ENCODE data around the gene DIP2C. TPM values are rescaled to one million over a fixed set of nuclear protein-coding genes. Genes with fewer than 3 reads are reported as not detected.

Gene DIP2C
- total and polyA plus RNA-seq, 2 donors (not counting 1 experiment from before 2014, with no cell fraction given) = 1.3 to 1.9 TPM

DNA sequence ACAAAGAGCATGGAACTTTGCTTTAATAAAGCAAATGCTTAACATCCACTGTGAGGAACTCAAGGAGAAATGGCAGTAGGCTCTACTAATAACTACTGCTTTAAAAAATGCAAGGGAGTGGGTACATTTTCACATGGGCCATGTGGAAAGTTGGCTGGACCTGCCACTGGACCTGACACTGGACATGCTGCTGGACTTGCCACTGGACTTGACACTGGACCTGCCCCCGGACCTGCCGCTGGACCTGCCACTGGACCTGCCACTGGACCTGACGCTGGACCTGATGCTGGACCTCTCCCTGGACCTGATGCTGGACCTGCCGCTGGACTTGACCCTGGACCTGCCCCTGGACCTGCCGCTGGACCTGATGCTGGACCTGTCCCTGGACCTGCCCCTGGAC is 32.6 kb downstream of the DIP2C start:
- Histone ChIP-seq H3K4me3 (ENCODE audit: control extremely low read depth in 1 of 5, extremely low read depth in 1 of 5, insufficient read depth in 1 of 5, low read depth in 2 of 5, low read length in 4 of 5) (no peak overlapping the region), H3K4me1 (ENCODE audit: control insufficient read depth in 2 of 2, insufficient read depth in 2 of 2, low read length in 2 of 2) (no peaks in the 10 kb centered on the region), H3K36me3 (replicated peaks in 1 of 2; ENCODE audit: control extremely low read depth in 1 of 2, control insufficient read depth in 1 of 2, extremely low read depth in 1 of 2, insufficient read depth in 2 of 2, low read length in 1 of 2) (no peaks in the 10 kb centered on the region), H2AFZ (ENCODE audit: insufficient read depth, low read depth, low read length, poor library complexity, severe bottlenecking) (no peak overlapping the region), H3K27ac (ENCODE audit: low read length in 2 of 2) (no peak overlapping the region), H3K27me3 (replicated peaks in 1 of 4; ENCODE audit: control extremely low read depth in 1 of 4, control insufficient read depth in 3 of 4, insufficient read depth in 4 of 4, low read length in 3 of 4) (no peaks in the 10 kb centered on the region), H3K79me2 (ENCODE audit: control insufficient read depth, insufficient read depth, low read length) (no peaks in the 10 kb centered on the region), H4K20me1 (ENCODE audit: control insufficient read depth, insufficient read depth, low read length, poor library complexity, severe bottlenecking) (no peaks in the 10 kb centered on the region), H3K4me2 (replicated peaks; ENCODE audit: low read depth, low read length, poor library complexity, severe bottlenecking) (no peak overlapping the region), H3K9me3 (ENCODE audit: control extremely low read depth in 1 of 3, control insufficient read depth in 2 of 3, insufficient read depth in 1 of 3, low read length in 2 of 3) (no peaks in the 10 kb centered on the region), H3K9ac (ENCODE audit: low read length) (no peak overlapping the region)
- ChIA-PET POLR2A (no interaction called here), CTCF (no interaction called here)
- 50% methylated on average over 2 of the region's 5 CpGs for WGBS (ENCODE audit: insufficient coverage)
- DNase-seq (no peak), ATAC-seq (ENCODE audit: low read depth) (no peak)
- Mint-ChIP-seq H3K27me3 (peaks cover 14% of the 10 kb centered on the region), H3K4me1 (no peaks in the 10 kb centered on the region), H3K9me3 (ENCODE audit: insufficient read depth) (no peaks in the 10 kb centered on the region), H3K4me3 (no peak overlapping the region), H3K27ac (no peak overlapping the region)
- no peak for TF ChIP-seq EZH2 (IDR thresholded peaks at IDR 0.05; ENCODE audit: borderline replicate concordance, insufficient read depth, low read depth, low read length, poor library complexity, severe bottlenecking)
- TF ChIP-seq, protein P1, sequence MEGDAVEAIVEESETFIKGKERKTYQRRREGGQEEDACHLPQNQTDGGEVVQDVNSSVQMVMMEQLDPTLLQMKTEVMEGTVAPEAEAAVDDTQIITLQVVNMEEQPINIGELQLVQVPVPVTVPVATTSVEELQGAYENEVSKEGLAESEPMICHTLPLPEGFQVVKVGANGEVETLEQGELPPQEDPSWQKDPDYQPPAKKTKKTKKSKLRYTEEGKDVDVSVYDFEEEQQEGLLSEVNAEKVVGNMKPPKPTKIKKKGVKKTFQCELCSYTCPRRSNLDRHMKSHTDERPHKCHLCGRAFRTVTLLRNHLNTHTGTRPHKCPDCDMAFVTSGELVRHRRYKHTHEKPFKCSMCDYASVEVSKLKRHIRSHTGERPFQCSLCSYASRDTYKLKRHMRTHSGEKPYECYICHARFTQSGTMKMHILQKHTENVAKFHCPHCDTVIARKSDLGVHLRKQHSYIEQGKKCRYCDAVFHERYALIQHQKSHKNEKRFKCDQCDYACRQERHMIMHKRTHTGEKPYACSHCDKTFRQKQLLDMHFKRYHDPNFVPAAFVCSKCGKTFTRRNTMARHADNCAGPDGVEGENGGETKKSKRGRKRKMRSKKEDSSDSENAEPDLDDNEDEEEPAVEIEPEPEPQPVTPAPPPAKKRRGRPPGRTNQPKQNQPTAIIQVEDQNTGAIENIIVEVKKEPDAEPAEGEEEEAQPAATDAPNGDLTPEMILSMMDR (IDR thresholded peaks at IDR 0.05) = no peak
- intact Hi-C loops (cut with micrococcal nuclease) = no loop called here

DNA sequence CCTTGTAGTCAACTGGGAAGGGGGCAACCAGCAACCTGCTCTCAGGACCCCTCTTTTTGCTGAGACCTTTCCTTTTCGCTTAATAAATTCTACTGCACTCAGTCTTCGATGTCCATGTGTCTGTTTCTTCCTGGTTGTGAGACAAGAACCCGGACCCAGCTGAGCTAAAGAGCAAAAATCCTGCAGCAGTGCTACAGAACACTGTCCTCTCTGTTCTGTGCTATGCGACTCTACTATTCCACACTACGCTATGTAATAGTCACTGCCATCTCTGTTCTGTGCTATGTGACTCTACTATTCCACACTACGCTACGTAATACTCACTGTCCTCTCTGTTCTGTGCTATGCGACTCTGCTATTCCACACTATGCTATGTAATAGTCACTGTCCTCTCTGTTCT is 34.3 kb downstream of the DIP2C start:
- POLR2A ChIA-PET = no interaction called here
- Histone ChIP-seq H3K79me2 (ENCODE audit: control insufficient read depth, insufficient read depth, low read length) (no peaks in the 10 kb centered on the region), H3K9me3 (ENCODE audit: control extremely low read depth in 1 of 3, control insufficient read depth in 2 of 3, insufficient read depth in 1 of 3, low read length in 2 of 3) (no peaks in the 10 kb centered on the region), H3K27me3 (replicated peaks in 1 of 4; ENCODE audit: control extremely low read depth in 1 of 4, control insufficient read depth in 3 of 4, insufficient read depth in 4 of 4, low read length in 3 of 4) (no peaks in the 10 kb centered on the region), H3K27ac (ENCODE audit: low read length in 2 of 2) (no peak overlapping the region), H3K4me2 (replicated peaks; ENCODE audit: low read depth, low read length, poor library complexity, severe bottlenecking) (no peak overlapping the region), H3K36me3 (replicated peaks in 1 of 2; ENCODE audit: control extremely low read depth in 1 of 2, control insufficient read depth in 1 of 2, extremely low read depth in 1 of 2, insufficient read depth in 2 of 2, low read length in 1 of 2) (no peaks in the 10 kb centered on the region), H2AFZ (ENCODE audit: insufficient read depth, low read depth, low read length, poor library complexity, severe bottlenecking) (no peak overlapping the region), H4K20me1 (ENCODE audit: control insufficient read depth, insufficient read depth, low read length, poor library complexity, severe bottlenecking) (no peaks in the 10 kb centered on the region), H3K9ac (ENCODE audit: low read length) (no peak overlapping the region), H3K4me3 (ENCODE audit: control extremely low read depth in 1 of 5, extremely low read depth in 1 of 5, insufficient read depth in 1 of 5, low read depth in 2 of 5, low read length in 4 of 5) (no peak overlapping the region), H3K4me1 (ENCODE audit: control insufficient read depth in 2 of 2, insufficient read depth in 2 of 2, low read length in 2 of 2) (no peaks in the 10 kb centered on the region)
- WGBS (ENCODE audit: insufficient coverage) = 96% methylated on average over 8 of the region's 8 CpGs
- Mint-ChIP-seq H3K4me1 (no peaks in the 10 kb centered on the region), H3K27me3 (peaks cover 13% of the 10 kb centered on the region), H3K9me3 (ENCODE audit: insufficient read depth) (no peaks in the 10 kb centered on the region), H3K4me3 (no peak overlapping the region), H3K27ac (no peak overlapping the region)
- ATAC-seq (ENCODE audit: low read depth) = no peak
- intact Hi-C loops (cut with micrococcal nuclease) = no loop called here
- CTCF ChIA-PET = no interaction called here
- TF ChIP-seq, protein P1 (IDR thresholded peaks at IDR 0.05) = no peak
- TF ChIP-seq EZH2 (IDR thresholded peaks at IDR 0.05; ENCODE audit: borderline replicate concordance, insufficient read depth, low read depth, low read length, poor library complexity, severe bottlenecking) = no peak
- DNase-seq = no peak
